Gastroesophageal sphincter (tissue), 4 donors: ENCODE results near the gene DEFB113. TPM values are rescaled to one million over a fixed set of nuclear protein-coding genes. Genes with fewer than 3 reads are reported as not detected.

Experiments used
- ATAC-seq: fragments of 150-250 bp; one replicate; pipeline ENCODE4 v1.9.1; 2016; ENCODE audit warnings: mild to moderate bottlenecking, moderate library complexity
- H3K27ac ChIP-seq, 4 donors: fragments of 200-600 bp; sonication (generic) in 3 of 4; 1 replicate in 3 of 4; 2 replicates in 1 of 4; pipeline ENCODE4 v1.5.1; 2016 to 2019
- H3K27me3 ChIP-seq: fragments of 200-600 bp; sonication (generic); one replicate; pipeline ENCODE4 v1.5.1; 2019
- H3K36me3 ChIP-seq, 2 donors: fragments of 200-600 bp; sonication (generic); one replicate each; pipeline ENCODE4 v1.5.1; 2019; ENCODE audit warnings: control low read depth in 1 of 2
- H3K4me1 ChIP-seq, 3 donors: fragments of 200-600 bp; sonication (generic); 1 replicate in 2 of 3; 2 replicates in 1 of 3; pipeline ENCODE4 v1.5.1; 2016 to 2019; ENCODE audit warnings: control low read depth in 2 of 3
- H3K4me3 ChIP-seq, 2 donors: fragments of 200-600 bp; sonication (generic); one replicate each; pipeline ENCODE4 v1.5.1; 2019; ENCODE audit warnings: mild to moderate bottlenecking in 1 of 2, moderate library complexity in 1 of 2
- H3K9me3 ChIP-seq, 3 donors: fragments of 200-600 bp; sonication (generic); one replicate each; pipeline ENCODE4 v1.5.1; 2017 to 2019; ENCODE audit warnings: control low read depth in 2 of 3
- CTCF ChIP-seq, 4 experiments: fragments of 200-600 bp in 2 of 4; fragments of 450-650 bp in 2 of 4; sonication (generic) in 1 of 4; IDR thresholded peaks; one replicate each; pipeline ENCODE4 v1.5.1; 2017 to 2019; ENCODE audit warnings: antibody characterized with exemption in 4 of 4, mild to moderate bottlenecking in 2 of 4, moderate library complexity in 2 of 4
- EP300 ChIP-seq: sonication (generic); formaldehyde crosslinking; IDR thresholded peaks from one replicate; pipeline ENCODE4 v1.6.1; 2017; ENCODE audit warnings: antibody characterized with exemption, mild to moderate bottlenecking
- POLR2A ChIP-seq, 2 donors: fragments of 450-650 bp; IDR thresholded peaks; one replicate each; pipeline ENCODE4 v1.6.1; 2017; ENCODE audit warnings: antibody characterized with exemption in 2 of 2, mild to moderate bottlenecking in 2 of 2, moderate library complexity in 1 of 2
- POLR2AphosphoS5 ChIP-seq: sonication (generic); formaldehyde crosslinking; IDR thresholded peaks from one replicate; pipeline ENCODE4 v1.6.1; 2017; ENCODE audit warnings: antibody characterized with exemption
- WGBS, 2 donors: methylation state at CpG; one replicate each; pipeline ENCODE4 v1.1.5; 2018; ENCODE audit warnings: low coverage in 1 of 2; 5-methylcytosine and 5-hydroxymethylcytosine counted together
- total RNA-seq, 4 donors: library from RNA; depleted of rRNA; stranded (reverse); fragments of >200 nt; gene quantifications; one replicate each; pipeline ENCODE4 v1.1.0, GENCODE V29; 2016

Gene DEFB113
- not detected for total RNA-seq

GRCh38 chr6:49969605-49970004 lies at the start of gene DEFB113:
Gene DEFB113 (minus strand): TSS chr6:49969625. CDS start chr6:49969625, 0 bp downstream.
- no peaks in the 10 kb centered on the region for H3K4me1 ChIP-seq
- no peaks in the 10 kb centered on the region for H3K9me3 ChIP-seq

GRCh38 chr6:50007819-50008218 lies 38.4 kb upstream of the DEFB113 start:
- no peak overlapping the region for H3K27ac ChIP-seq
- no peak for ATAC-seq
- no peaks in the 10 kb centered on the region for H3K36me3 ChIP-seq
- H3K27me3 ChIP-seq: no peaks in the 10 kb centered on the region
- H3K4me3 ChIP-seq: no peak overlapping the region
- TF ChIP-seq EP300 (no peak), POLR2AphosphoS5 (no peak), POLR2A (IDR thresholded peaks at IDR 0.05) (no peak), CTCF (IDR thresholded peaks at IDR 0.05) (no peak)
- no peaks in the 10 kb centered on the region for H3K4me1 ChIP-seq
- H3K9me3 ChIP-seq: no peaks in the 10 kb centered on the region
- 69 to 94% methylated on average over 3 of the region's 3 CpGs for WGBS, 2 donors

More at GRCh38 chr6:49969605-49970004, at the start of gene DEFB113:
- Histone ChIP-seq H3K27me3 (no peaks in the 10 kb centered on the region), H3K27ac (no peak within 1 kb of the TSS), H3K36me3 (no peaks in the 10 kb centered on the region), H3K4me3 (no peak within 1 kb of the TSS)
- no peak for ATAC-seq
- 56 to 68% methylated on average over 2 of the region's 2 CpGs for WGBS, 2 donors
- TF ChIP-seq CTCF (IDR thresholded peaks at IDR 0.05) (no peak), POLR2A (IDR thresholded peaks at IDR 0.05) (no peak), EP300 (no peak), POLR2AphosphoS5 (no peak)

- H3K27me3 ChIP-seq: no peaks in the 10 kb centered on the region
- H3K4me1 ChIP-seq: no peaks in the 10 kb centered on the region
- H3K4me3 ChIP-seq: no peak overlapping the region
- H3K36me3 ChIP-seq: no peaks in the 10 kb centered on the region
- ATAC-seq: no peak
- H3K9me3 ChIP-seq: no peaks in the 10 kb centered on the region
- TF ChIP-seq CTCF (IDR thresholded peaks at IDR 0.05): no peak
- no peak for TF ChIP-seq POLR2A (IDR thresholded peaks at IDR 0.05)
- no peak for TF ChIP-seq POLR2AphosphoS5
- no peak for TF ChIP-seq EP300
- WGBS, 2 donors: 24 to 44% methylated on average over 3 of the region's 3 CpGs
- no peak overlapping the region for H3K27ac ChIP-seq
Observed at GRCh38 chr6:50003139-50003538, 33.7 kb upstream of the DEFB113 start.

GRCh38 chr6:49995278-49995677 lies 25.9 kb upstream of the DEFB113 start:
- no peaks in the 10 kb centered on the region for H3K4me1 ChIP-seq
- no peaks in the 10 kb centered on the region for H3K9me3 ChIP-seq
- no peak overlapping the region for H3K4me3 ChIP-seq
- H3K27ac ChIP-seq: no peak overlapping the region
- no peak for TF ChIP-seq CTCF (IDR thresholded peaks at IDR 0.05)
- no peak for TF ChIP-seq POLR2A (IDR thresholded peaks at IDR 0.05)
- no peak for TF ChIP-seq EP300
- TF ChIP-seq POLR2AphosphoS5: no peak
- no peak for ATAC-seq
- no peaks in the 10 kb centered on the region for H3K36me3 ChIP-seq
- no peaks in the 10 kb centered on the region for H3K27me3 ChIP-seq

GRCh38 chr6:49988900-49989299 lies 19.5 kb upstream of the DEFB113 start:
- no peak overlapping the region for H3K4me3 ChIP-seq
- H3K9me3 ChIP-seq: no peaks in the 10 kb centered on the region
- no peaks in the 10 kb centered on the region for H3K4me1 ChIP-seq
- no peaks in the 10 kb centered on the region for H3K36me3 ChIP-seq
- no peak for TF ChIP-seq EP300
- TF ChIP-seq POLR2AphosphoS5: no peak
- TF ChIP-seq POLR2A (IDR thresholded peaks at IDR 0.05): no peak
- no peak for TF ChIP-seq CTCF (IDR thresholded peaks at IDR 0.05)
- no peak for ATAC-seq
- no peaks in the 10 kb centered on the region for H3K27me3 ChIP-seq
- WGBS, 2 donors: 79% methylated on average over 2 of the region's 2 CpGs; no CpG with 5 or more reads in 1 of the 2 donors
- H3K27ac ChIP-seq: no peak overlapping the region
